Heart left ventricle (tissue), 16 donors: ENCODE results near the gene COLEC11. TPM values are rescaled to one million over a fixed set of nuclear protein-coding genes. Genes with fewer than 3 reads are reported as not detected.

Experiments used
- ATAC-seq, 4 donors: fragments of 200-7000 bp; cut with Tn5 transposase; one replicate each; pipeline ENCODE4 v1.9.1; 2020 to 2022; ENCODE audit warnings: moderate library complexity in 4 of 4, mild to moderate bottlenecking in 3 of 4, moderate number of reproducible peaks in 1 of 4
- DNase-seq, 5 donors: peaks; one replicate each; pipeline ENCODE4 v3.0.0-alpha.2; 2020
- H3K27ac ChIP-seq, 12 donors: fragments of 200-600 bp; sonication (generic) in 4 of 12; one replicate each; pipeline versions ENCODE4 v1.5.0 to v1.8.0; 2016 to 2022; ENCODE audit warnings: mild to moderate bottlenecking in 2 of 12
- H3K27me3 ChIP-seq, 9 donors: fragments of 200-600 bp; sonication (generic) in 2 of 9; one replicate each; pipeline versions ENCODE4 v1.5.1 to v1.8.0; 2016 to 2022; ENCODE audit warnings: mild to moderate bottlenecking in 3 of 9
- H3K36me3 ChIP-seq, 9 donors: fragments of 200-600 bp; sonication (generic) in 2 of 9; one replicate each; pipeline versions ENCODE4 v1.5.0 to v1.8.0; 2018 to 2022; ENCODE audit warnings: mild to moderate bottlenecking in 2 of 9
- H3K4me1 ChIP-seq, 12 donors: fragments of 200-600 bp; sonication (generic) in 4 of 12; one replicate each; pipeline versions ENCODE4 v1.5.0 to v1.8.0; 2016 to 2022; ENCODE audit warnings: mild to moderate bottlenecking in 3 of 12
- H3K4me3 ChIP-seq, 12 donors: fragments of 200-600 bp; sonication (generic) in 4 of 12; one replicate each; pipeline versions ENCODE4 v1.5.0 to v1.8.0; 2017 to 2022; ENCODE audit warnings: mild to moderate bottlenecking in 9 of 12, moderate library complexity in 4 of 12
- H3K9me3 ChIP-seq, 12 donors: fragments of 200-600 bp; sonication (generic) in 4 of 12; one replicate each; pipeline versions ENCODE4 v1.5.0 to v1.8.0; 2016 to 2022; ENCODE audit warnings: mild to moderate bottlenecking in 1 of 12
- POLR2A ChIP-seq, 2 donors: fragments of 450-650 bp; IDR thresholded peaks; one replicate each; pipeline ENCODE4 v1.6.1; 2017; ENCODE audit warnings: antibody characterized with exemption in 2 of 2, mild to moderate bottlenecking in 2 of 2, moderate library complexity in 2 of 2
- WGBS, 4 donors: extraction: QIAGEN DNeasy Blood & Tissue Kit in 2 of 4; methylation state at CpG; one replicate each; pipeline versions ENCODE4 v1.1.5 to v1.1.7; 2013 to 2018; 5-methylcytosine and 5-hydroxymethylcytosine counted together
- intact Hi-C, 10 donors: fragments of 100-400 bp; cut with DNase I; formaldehyde crosslinking; loops; one replicate each; pipeline versions ENCODE4 v1.11.1 to v1.14.2; 2022
- polyA plus RNA-seq, 2 donors: library from polyadenylated mRNA; stranded (reverse); fragments of 200-250 nt; gene quantifications; one replicate each; pipeline ENCODE4 v1.2.3, GENCODE V29; 2013
- total RNA-seq, 9 donors: library from RNA; depleted of rRNA in 2 of 9; stranded (reverse); fragments of >200 nt in 2 of 9; fragmentation: NEBNext Ultra II Directional in 3 of 9; extraction: Animal tissue kit (Norgen Biotek cat#: 25700) in 3 of 9; gene quantifications; one replicate each; pipeline versions ENCODE4 v1.1.0 to v1.2.4, GENCODE V29; 2016 to 2023
- TF ChIP-seq, protein P1 (sequence below), 12 donors: fragments of 200-600 bp; sonication (generic) in 4 of 12; IDR thresholded peaks; one replicate each; pipeline versions ENCODE4 v1.5.0 to v1.8.0; 2018 to 2022; ENCODE audit warnings: antibody characterized with exemption in 12 of 12, mild to moderate bottlenecking in 5 of 12
- donor health status: ischemic (EF 13 %, LVEDD 7.1; RV severe dilation, severe dysfunction).
- donor health status: healthy with polysubstance abuse.
- donor health status: DM: no; HTN: yes; CAD: no.
- donor health status: DM: no; HTN: no; CAD: no.
- donor health status: ischemic (EF 25% LVEDD 6.9; RV normal size, moderate dysfunction).
- donor health status: ischemic (EF 25% LVEDD 5.7; RV mildly dilated, moderate dysfunction).
- donor health status: healthy.
- donor health status: DM: yes; HTN: yes; CAD: no.
- donor health status: ischemic (EF 35%, LVEDD 5.7; RV mildly dilated, moderate dysfunction).
- donor health status: nonischemic (EF 11% LVEDD 7.7; RV severe dilation, severe dysfunction).
- donor health status: DM: yes; HTN: yes; CAD: no.
- donor health status: PGD.
- donor health status: ischemic (EF 29% LVEDD 5.4; RV normal size, mild dysfunction).
- donor health status: nonischemic (EF 23%, LVEDD 6.1; RV moderate dilation, normal function).

Gene COLEC11
- total and polyA plus RNA-seq, 11 donors = 2.3 to 12.5 (median 3.1) TPM

DNA sequence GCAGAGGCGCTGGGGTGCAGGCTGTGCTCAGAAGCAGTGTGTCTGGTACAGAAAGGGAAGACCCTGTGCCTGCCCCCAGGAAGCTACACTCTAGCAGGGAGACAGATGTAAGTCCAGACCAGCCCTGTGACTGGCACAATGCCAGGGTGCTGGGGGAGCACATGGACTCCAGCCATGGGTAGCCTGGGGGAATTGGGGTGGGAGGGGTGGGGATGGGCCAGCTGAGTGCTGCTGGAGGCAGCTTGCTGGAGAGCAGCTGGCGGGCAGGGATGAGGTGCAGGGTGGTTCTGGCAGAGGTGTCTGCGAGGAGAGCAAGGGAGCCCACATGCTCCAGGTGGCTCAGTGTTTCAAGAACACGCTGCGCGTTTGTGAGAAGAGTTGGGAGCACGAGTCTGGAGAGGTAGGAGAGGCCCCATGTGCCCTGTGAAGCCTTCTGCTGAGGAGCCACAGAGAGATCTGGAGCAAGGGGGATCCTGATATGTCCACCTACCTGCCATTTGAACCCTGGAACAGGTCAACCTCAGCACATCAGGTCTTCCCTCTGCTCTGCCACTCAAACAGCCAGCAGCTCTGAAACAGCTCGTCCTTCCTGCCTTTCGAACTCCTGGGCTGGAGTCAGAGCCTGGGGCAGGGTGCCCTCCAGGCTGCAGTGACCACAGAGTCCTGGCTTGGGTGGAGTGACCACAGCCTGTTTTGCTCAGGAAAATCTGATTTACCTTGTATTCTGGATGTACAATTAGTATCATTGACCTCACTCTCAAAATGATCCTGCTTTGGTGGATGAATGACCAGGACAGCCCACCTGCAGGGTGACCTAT lies 78.2 kb downstream of the COLEC11 start:
- Histone ChIP-seq H3K4me3 (no peak overlapping the region), H3K36me3 (no peaks in the 10 kb centered on the region), H3K27me3 (peaks cover 0 to 7% (median 0%) of the 10 kb centered on the region in 9 donors), H3K4me1 (no peaks in the 10 kb centered on the region), H3K9me3 (no peaks in the 10 kb centered on the region), H3K27ac (no peak overlapping the region)
- intact Hi-C loops = no loop called here
- ATAC-seq = no peak
- WGBS, 4 donors = 82 to 90% (median 85%) methylated on average over 9 of the region's 9 CpGs
- TF ChIP-seq, protein P1, sequence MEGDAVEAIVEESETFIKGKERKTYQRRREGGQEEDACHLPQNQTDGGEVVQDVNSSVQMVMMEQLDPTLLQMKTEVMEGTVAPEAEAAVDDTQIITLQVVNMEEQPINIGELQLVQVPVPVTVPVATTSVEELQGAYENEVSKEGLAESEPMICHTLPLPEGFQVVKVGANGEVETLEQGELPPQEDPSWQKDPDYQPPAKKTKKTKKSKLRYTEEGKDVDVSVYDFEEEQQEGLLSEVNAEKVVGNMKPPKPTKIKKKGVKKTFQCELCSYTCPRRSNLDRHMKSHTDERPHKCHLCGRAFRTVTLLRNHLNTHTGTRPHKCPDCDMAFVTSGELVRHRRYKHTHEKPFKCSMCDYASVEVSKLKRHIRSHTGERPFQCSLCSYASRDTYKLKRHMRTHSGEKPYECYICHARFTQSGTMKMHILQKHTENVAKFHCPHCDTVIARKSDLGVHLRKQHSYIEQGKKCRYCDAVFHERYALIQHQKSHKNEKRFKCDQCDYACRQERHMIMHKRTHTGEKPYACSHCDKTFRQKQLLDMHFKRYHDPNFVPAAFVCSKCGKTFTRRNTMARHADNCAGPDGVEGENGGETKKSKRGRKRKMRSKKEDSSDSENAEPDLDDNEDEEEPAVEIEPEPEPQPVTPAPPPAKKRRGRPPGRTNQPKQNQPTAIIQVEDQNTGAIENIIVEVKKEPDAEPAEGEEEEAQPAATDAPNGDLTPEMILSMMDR (IDR thresholded peaks at IDR 0.05) = no peak
- no peak for TF ChIP-seq POLR2A (IDR thresholded peaks at IDR 0.05)
- no peak for DNase-seq

DNA sequence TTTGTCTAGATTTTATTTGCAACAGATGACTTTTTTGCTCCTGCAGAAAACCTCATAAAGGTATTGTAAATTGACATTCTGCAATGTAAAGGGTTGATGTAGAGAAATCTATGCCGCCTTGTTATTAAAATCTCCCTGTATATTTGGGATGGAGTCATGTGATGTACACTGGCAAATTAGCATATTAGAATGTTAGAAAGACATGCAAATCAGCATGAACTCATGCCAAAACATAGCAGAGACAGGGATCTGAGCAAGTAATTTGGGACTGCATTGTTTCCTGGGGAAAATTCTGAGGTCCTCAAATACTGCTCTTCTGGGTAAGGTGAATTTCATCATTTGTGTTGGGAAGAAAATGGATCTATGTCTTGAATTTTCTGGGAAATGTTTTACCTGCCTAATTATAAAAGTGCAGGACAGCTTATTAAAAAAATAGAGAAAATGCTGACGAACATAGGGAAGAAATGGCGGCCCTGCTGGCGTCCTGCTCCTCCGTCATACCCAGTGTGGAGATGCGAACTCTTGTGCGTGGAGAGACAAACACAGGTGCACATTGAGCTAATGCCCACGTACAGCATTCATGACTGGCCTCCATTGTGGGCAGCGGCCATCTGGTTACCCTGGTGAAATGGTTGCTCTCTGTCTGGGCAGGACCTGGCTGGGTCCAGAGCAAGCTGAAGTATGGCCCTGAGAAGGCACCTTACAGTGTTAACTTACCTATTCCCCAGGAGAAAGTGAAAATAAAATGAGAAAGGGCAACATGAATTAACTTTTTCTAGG lies 79.3 kb downstream of the COLEC11 start:
- no peaks in the 10 kb centered on the region for H3K4me1 ChIP-seq
- H3K27me3 ChIP-seq = peaks cover 0 to 15% (median 0%) of the 10 kb centered on the region in 9 donors
- H3K27ac ChIP-seq = no peak overlapping the region
- H3K9me3 ChIP-seq = no peaks in the 10 kb centered on the region
- H3K4me3 ChIP-seq = no peak overlapping the region
- WGBS, 4 donors = 87 to 91% (median 88%) methylated on average over 9 of the region's 9 CpGs
- intact Hi-C loops = no loop called here
- H3K36me3 ChIP-seq = no peaks in the 10 kb centered on the region
- no peak for TF ChIP-seq POLR2A (IDR thresholded peaks at IDR 0.05)
- TF ChIP-seq, protein P1 (IDR thresholded peaks at IDR 0.05) = no peak
- ATAC-seq (no peak), DNase-seq (no peak)

DNA sequence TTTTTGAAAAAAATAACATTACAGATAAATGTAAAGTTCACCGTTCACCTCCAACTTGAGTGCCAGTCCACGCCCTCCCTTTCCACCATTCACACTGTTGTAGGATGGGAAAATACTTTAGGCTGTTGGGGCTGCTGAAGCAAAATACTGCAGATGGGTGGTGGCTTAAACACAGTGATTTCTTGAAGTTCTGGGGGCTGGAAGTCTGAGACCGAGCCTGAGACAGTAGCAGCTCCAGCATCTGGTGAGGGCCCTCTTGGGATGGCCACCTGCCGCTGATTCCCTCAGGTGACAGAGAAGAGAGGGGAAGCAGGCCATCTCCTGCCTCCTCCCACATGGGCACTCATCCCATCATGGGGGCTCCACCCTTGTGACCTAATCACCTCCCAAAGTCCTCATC lies 80.8 kb downstream of the COLEC11 start:
- 89 to 95% (median 93%) methylated on average over 3 to 4 of the region's 4 CpGs for WGBS, 4 donors
- H3K4me1 ChIP-seq = no peaks in the 10 kb centered on the region
- intact Hi-C loops = no loop called here

More for the DNA sequence above, 80.8 kb downstream of the COLEC11 start:
- Histone ChIP-seq H3K4me3 (no peak overlapping the region), H3K36me3 (no peaks in the 10 kb centered on the region), H3K27me3 (peaks cover 0 to 15% (median 0%) of the 10 kb centered on the region in 9 donors), H3K27ac (no peak overlapping the region), H3K9me3 (no peaks in the 10 kb centered on the region)
- DNase-seq = no peak
- ATAC-seq = no peak
- TF ChIP-seq POLR2A (IDR thresholded peaks at IDR 0.05) = no peak
- TF ChIP-seq, protein P1 (IDR thresholded peaks at IDR 0.05) = no peak
